GM18511 (cell line): ENCODE measurements around the gene SHB.

Experiments used
- ATAC-seq: cut with Tn5 transposase; IDR thresholded peaks from one replicate; pipeline ENCODE4 v1.9.1; 2021; ENCODE audit warnings: mild to moderate bottlenecking, moderate library complexity; ENCODE audit not compliant: unreplicated experiment

The SHB gene

GRCh38 chr9:37923118-37923795, 145.8 kb downstream of the SHB start:
- ATAC-seq = no peak

DNA sequence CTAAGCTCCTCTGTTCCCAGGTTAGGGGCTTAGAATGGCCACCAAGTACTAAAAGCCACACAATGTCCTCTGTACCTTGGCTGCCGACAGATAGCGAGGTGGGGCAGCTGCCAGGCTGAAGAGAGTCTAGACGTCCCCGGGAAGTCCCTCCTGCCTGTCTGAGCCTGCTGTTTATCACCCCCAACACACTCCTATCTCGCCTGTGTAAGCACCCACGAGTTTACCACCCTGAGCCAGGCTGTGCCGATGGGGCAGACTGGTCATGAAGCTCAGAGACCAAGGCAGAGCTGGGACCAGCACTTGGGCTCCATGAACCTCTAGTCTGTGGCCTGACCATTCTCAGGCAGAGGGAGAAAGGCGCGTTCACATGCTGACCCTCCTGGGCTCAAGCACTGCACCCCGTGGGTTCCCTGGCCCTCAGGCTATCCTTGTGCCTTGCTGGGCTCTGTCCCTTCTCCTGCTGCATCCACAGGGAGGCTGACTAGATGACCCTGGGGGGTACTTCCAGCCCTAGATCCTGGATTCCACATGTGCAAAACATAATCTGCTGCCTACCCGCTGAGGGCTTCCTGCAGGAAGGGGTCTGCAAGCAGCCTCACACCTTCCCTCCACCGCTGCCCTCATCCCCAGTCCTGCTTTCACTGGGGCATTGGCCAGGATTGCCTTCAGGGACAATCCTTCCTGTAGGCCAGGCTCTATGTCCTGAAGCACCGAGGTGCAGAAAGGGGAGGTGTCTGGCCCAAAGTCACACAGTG, 146.5 kb downstream of the SHB start:
- no peak for ATAC-seq

GRCh38 chr9:37921546-37922300, 147.3 kb downstream of the SHB start:
- no peak for ATAC-seq

DNA sequence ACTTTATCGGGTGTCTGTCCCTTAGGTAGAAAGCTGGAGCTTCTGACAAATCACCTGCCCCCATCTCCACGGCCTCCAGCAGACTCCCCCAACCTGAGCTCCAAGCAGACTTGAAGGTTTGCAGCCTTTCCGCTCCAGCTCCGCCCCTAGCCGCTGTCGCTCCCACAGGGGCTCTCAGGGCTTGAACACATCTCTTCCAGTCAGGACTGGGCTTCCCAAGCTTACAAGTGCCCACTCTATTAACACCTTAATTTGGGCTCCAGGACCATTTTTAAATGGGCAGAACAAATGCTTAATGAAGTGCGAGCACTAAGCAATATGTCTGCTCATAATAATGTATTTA, 147.9 kb downstream of the SHB start:
- no peak for ATAC-seq

DNA sequence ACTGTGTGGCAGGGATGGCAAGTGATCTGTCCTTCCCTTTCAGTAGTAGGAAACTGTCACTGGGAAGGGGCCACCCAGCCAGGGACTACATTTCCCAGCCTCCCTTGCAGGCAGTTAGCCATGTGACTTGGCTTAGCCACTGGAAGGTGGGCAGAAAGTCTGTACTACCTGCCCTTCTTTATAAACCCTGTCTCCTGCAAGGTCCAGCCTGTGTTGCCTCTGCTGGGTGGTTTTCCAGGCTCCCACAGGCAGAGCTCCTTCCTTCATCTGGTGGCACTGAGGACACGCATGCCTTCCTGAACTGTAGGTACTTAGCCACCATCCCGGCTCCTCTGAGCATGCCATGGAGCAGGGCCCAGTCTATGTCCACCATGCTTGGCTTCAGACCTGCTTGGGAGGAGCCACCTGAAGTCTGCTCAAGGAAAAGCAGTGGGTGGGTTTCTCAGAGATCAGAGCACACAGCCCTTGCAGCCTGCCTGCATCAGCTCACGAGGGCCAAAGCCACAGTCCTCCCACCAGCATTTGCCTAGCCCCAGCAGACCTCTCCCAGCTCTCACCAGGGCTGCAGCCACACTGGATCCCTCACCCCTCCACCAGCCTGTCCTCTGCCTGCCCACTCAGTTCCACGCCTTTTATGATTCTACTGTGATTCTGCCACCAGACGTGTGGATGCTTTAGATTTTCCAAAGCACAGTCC, 148.4 kb downstream of the SHB start:
- ATAC-seq = peak; percentile 66

DNA sequence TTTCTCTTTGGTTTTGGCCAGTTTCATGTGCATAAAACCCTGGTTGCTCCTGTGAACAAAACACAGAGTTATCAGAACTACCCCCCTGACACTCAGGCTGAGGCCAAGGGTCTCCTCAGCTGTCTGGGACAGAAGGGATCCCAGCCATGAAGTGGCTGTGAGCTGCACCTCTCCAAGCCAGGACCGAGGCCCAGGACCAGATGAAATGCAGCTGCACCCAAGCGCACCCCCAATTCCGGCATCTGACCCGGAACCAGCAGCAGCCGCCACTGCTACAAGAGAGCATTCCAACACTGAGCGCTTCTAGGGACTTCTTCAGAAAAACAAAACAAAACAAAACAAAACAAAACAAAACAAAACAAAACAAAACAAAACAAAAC, 149.1 kb downstream of the SHB start:
- no peak for ATAC-seq

GRCh38 chr9:37919246-37919955, 149.6 kb downstream of the SHB start:
- no peak for ATAC-seq

DNA sequence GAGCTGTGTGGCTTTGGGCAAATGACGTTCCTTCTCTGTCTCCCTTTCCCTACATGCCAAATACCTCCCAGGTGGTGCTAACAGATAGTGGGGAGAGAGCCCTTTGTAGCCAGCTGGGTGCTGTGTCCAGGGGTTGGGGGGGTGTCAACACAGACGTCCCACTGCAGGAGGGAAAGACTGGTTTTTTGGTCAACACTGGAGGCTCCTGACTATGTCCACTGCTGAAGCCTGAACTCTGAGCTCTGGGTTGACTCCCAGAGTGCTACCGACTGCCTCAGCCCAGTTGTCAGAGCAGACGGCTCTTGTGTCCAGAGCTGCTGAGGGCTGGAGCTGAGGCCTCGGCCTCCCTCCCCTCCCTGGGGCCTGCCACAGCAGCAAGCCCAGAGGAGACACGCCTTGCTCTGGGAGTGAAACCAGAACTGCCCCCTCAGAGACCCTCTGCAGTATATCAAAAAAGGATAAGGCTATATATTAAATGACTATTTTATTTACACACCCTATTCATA, 150.3 kb downstream of the SHB start:
- no peak for ATAC-seq

GRCh38 chr9:37917801-37918664, 151.0 kb downstream of the SHB start:
- ATAC-seq = no peak

DNA sequence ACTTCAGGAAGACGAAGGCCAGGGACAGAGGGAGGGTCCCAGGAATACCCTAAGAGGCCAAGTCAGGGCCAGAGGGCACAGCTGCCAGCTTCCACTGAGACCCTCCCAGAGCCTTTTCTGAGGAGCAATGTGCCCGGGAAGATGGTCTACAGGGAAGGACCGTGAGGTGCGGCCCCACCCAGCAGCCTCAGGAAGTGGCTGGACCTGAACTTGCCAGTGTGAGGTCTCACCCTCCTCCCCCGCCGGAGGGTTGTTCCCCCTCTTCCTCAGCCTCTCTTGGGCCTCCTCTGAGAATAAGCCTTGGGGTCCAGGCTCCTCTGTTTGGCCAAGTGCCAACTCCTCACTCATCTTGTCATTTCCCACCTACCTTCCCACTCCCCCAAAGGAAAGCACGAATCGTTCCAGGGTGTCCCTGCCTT, 151.7 kb downstream of the SHB start:
- no peak for ATAC-seq

- ATAC-seq = no peak
Observed at GRCh38 chr9:37916471-37917312, 152.3 kb downstream of the SHB start.

- ATAC-seq = no peak
Observed at GRCh38 chr9:37915911-37916470, 153.0 kb downstream of the SHB start.

DNA sequence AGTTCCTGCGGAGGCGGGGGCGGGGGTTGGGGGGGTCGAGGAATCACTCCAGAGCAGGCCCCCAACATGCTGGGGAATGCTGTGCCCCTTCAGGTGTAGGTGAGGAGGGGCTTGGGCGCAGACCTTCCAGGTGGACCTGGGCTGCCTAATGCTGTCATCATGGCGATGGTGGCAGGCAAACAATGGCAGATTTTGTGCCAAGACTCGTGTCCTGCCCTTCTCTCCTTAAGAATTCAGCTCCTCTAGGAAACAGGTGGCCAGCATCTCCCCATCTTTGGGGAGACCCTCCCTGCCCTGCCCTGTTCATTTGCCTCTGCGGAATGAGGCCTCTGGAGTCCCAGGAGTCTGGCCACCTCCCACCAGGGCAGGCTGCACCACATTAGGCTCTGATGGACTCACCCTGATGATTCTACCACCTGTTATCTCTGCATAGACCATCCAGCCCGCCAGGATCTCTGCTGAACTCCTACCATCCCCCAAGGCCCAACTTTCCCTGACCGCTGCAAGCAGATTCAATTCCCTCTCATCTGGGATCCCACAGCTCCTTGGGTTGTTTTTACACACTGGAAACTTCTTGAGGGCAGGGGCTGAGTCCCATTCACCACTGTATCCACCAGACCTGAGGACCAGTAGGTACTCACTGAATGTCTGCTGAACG, 154.2 kb downstream of the SHB start:
- no peak for ATAC-seq

GRCh38 chr9:37914154-37914551, 154.9 kb downstream of the SHB start:
- ATAC-seq = no peak

GRCh38 chr9:37913480-37914153, 155.4 kb downstream of the SHB start:
- ATAC-seq = peak; percentile 83

DNA sequence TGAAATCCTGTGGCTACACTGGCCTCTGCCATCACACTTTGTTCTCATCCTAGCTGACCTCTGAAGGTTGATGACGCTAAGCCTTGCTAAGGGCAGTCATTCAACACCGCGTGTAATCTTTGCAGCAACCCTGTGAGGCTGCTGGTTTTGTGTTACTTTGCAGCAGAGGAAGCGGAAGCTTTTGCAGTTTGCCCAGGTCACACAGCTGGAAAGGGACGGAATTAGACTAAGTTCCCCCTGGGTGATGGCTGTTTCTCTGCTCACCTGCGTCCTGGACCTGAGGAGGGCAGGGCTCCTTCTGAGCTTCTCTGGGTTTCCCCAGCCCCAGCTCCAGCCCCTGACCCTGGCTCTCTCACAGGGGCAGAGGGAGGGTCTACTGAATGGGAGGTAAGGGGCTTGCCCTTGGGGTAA, 157.8 kb downstream of the SHB start:
- ATAC-seq = no peak

DNA sequence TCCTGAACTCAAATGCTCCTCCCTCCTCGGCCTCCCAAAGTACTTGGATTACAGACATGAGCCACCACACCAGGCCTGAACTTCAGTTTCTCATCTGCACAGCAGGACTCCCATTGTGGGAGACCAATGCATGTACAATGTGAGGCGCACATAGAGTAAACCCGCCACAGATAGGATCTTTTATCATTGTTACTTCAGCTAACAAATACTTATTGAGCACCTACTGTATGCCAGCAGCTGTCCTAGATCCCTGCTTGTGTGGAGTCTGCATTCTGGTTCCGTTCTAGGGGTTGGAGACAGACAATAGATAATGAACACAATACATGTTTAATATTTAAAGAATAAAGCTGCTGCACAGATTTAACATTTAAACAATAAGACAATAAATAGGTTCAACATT, 158.8 kb downstream of the SHB start:
- no peak for ATAC-seq
